K562 (cell line): ENCODE results near the gene TTC23L. TPM values are rescaled to one million over a fixed set of nuclear protein-coding genes. Genes with fewer than 3 reads are reported as not detected.

Experiments
- ATAC-seq: fragments of 200-7000 bp; cut with Tn5 transposase; 3 replicates; pipeline ENCODE4 v1.9.1; 2020; ENCODE audit warnings: moderate library complexity
- BruUV-seq: library from RNA; stranded (reverse); fragments of 400-500 nt; replicated peaks from 2 replicates; lab custom pipeline; 2021; lab: Mats Ljungman, UMichigan
- CTCF ChIA-PET: fragments of 300-600 bp; formaldehyde crosslinking; extraction: SDS; loops from one replicate; lab custom pipeline; 2021; ENCODE audit warnings: low intra/inter-chr PET ratio; lab: Yijun Ruan, JAX
- POLR2A ChIA-PET: fragments of 300-600, 350-650 bp; sonication (Branson Sonifier 250); formaldehyde crosslinking; extraction: SDS; loops from one replicate; lab custom pipeline; 2021; ENCODE audit warnings: antibody characterized with exemption, inconsistent platforms; lab: Yijun Ruan, JAX
- DNase-seq, 4 experiments: peaks; one replicate each; pipeline versions ENCODE4 v3.0.0 to v3.0.0-alpha.2; 2011 to 2018; ENCODE audit warnings: low spot score in 3 of 4, mixed read lengths in 3 of 4; ENCODE audit errors: extremely low read depth in 1 of 4
- FAIRE-seq: peaks from 2 replicates; lab custom pipeline; 2011; peaks lifted over from hg19 to GRCh38; lab: Jason Lieb, UNC
- H2AFZ ChIP-seq: 2 replicates; pipeline ENCODE4 v1.6.0; 2011; ENCODE audit warnings: low read depth, low read length, control low read depth, inconsistent platforms
- H3K27ac ChIP-seq: fragments of 200-600 bp; 3 replicates; pipeline ENCODE4 v1.8.0; 2011; ENCODE audit warnings: low read depth, mild to moderate bottlenecking, control low read depth, inconsistent platforms, low read length, moderate library complexity, mixed read lengths; ENCODE audit errors: extremely low read depth
- H3K27me3 ChIP-seq, 2 experiments: fragments of 300-600 bp in 1 of 2; 2 replicates in 1 of 2; 3 replicates in 1 of 2; pipeline versions ENCODE4 v1.6.0 to v1.8.0; 2011; ENCODE audit warnings: inconsistent platforms in 2 of 2, low read length in 2 of 2, mild to moderate bottlenecking in 1 of 2, mixed read lengths in 1 of 2, moderate library complexity in 1 of 2; ENCODE audit not compliant: control insufficient read depth in 2 of 2, insufficient read depth in 2 of 2
- H3K36me3 ChIP-seq: fragments of 300-600 bp; 3 replicates; pipeline ENCODE4 v1.8.0; 2011; ENCODE audit warnings: mild to moderate bottlenecking, low read length, inconsistent platforms; ENCODE audit not compliant: control insufficient read depth, insufficient read depth
- H3K4me1 ChIP-seq, 2 experiments: fragments of 200-600 bp in 1 of 2; replicated peaks in 1 of 2; 2 replicates in 1 of 2; 3 replicates in 1 of 2; pipeline versions ENCODE4 v1.5.1 to v1.8.0; 2011; ENCODE audit warnings: inconsistent platforms in 2 of 2, low read length in 2 of 2, mild to moderate bottlenecking in 1 of 2, mixed read lengths in 1 of 2, moderate library complexity in 1 of 2; ENCODE audit not compliant: control insufficient read depth in 2 of 2, insufficient read depth in 2 of 2
- H3K4me2 ChIP-seq: 2 replicates; pipeline ENCODE4 v1.6.1; 2011; ENCODE audit warnings: low read length, control low read depth, inconsistent platforms, mixed read lengths; ENCODE audit not compliant: insufficient read depth
- H3K4me3 ChIP-seq: fragments of 200-600 bp; sonication (generic), shearing (Covaris generic); 2 replicates; pipeline ENCODE4 v1.5.1; 2016; ENCODE audit warnings: control low read depth, inconsistent platforms
- H3K79me2 ChIP-seq: fragments of 200-600 bp; 3 replicates; pipeline ENCODE4 v1.8.0; 2011; ENCODE audit warnings: low read length, inconsistent platforms; ENCODE audit not compliant: control insufficient read depth, insufficient read depth
- H3K9ac ChIP-seq, 2 experiments: 2 replicates each; pipeline versions ENCODE4 v1.6.0 to v1.6.1; 2011; ENCODE audit warnings: low read depth in 2 of 2, low read length in 2 of 2, control low read depth in 1 of 2, inconsistent platforms in 1 of 2, mild to moderate bottlenecking in 1 of 2, mixed read lengths in 1 of 2; ENCODE audit not compliant: insufficient read depth in 1 of 2
- H3K9me1 ChIP-seq: one replicate; pipeline ENCODE4 v1.6.0; 2011; ENCODE audit warnings: inconsistent platforms, mild to moderate bottlenecking, low read length, moderate library complexity; ENCODE audit not compliant: control insufficient read depth, insufficient read depth
- H3K9me3 ChIP-seq: replicated peaks from 2 replicates; pipeline ENCODE4 v1.5.1; 2011; ENCODE audit warnings: low read depth, low read length, inconsistent platforms; ENCODE audit not compliant: control insufficient read depth, insufficient read depth
- H4K20me1 ChIP-seq: replicated peaks from 2 replicates; pipeline ENCODE4 v1.6.1; 2011; ENCODE audit warnings: low read length, inconsistent platforms, mixed read lengths; ENCODE audit not compliant: control insufficient read depth, insufficient read depth
- CREB1 ChIP-seq, 2 experiments: sonication (generic) in 1 of 2; formaldehyde crosslinking in 1 of 2; IDR thresholded peaks; 2 replicates each; pipeline versions ENCODE4 v1.6.1 to v1.8.0; 2012 to 2022; ENCODE audit warnings: inconsistent platforms in 1 of 2, mild to moderate bottlenecking in 1 of 2, missing genetic modification reagents in 1 of 2, moderate library complexity in 1 of 2
- DLX4 ChIP-seq: fragments of 250-450 bp; sonication (Bioruptor Pico); IDR thresholded peaks from 2 replicates; pipeline ENCODE4 v1.6.1; 2021; ENCODE audit warnings: mild to moderate bottlenecking
- FOSL1 ChIP-seq: fragments of 200-800 bp; sonication (Bioruptor generic); conservative IDR thresholded peaks from 2 replicates; pipeline ENCODE4 v1.6.1; 2016; ENCODE audit warnings: missing genetic modification characterization, missing compliant biosample characterization
- KDM4B ChIP-seq, 2 experiments: fragments of 450-650 bp in 1 of 2; sonication (generic) in 1 of 2; IDR thresholded peaks; 2 replicates each; pipeline ENCODE4 v1.6.1; 2016 to 2017; ENCODE audit warnings: borderline replicate concordance in 2 of 2, antibody characterized with exemption in 1 of 2, low read depth in 1 of 2, mild to moderate bottlenecking in 1 of 2
- NR1H2 ChIP-seq: sonication (generic); formaldehyde crosslinking; IDR thresholded peaks from 2 replicates; pipeline ENCODE4 v1.4.0; 2020; ENCODE audit warnings: mild to moderate bottlenecking, missing genetic modification reagents
- PTBP1 ChIP-seq: fragments of 200-400 bp; formaldehyde crosslinking; IDR thresholded peaks from 2 replicates; pipeline ENCODE4 v1.6.1; 2017; ENCODE audit warnings: low read depth, low read length
- RERE ChIP-seq: sonication (generic); formaldehyde crosslinking; IDR thresholded peaks from 2 replicates; pipeline ENCODE4 v1.8.0; 2023; ENCODE audit warnings: missing genetic modification reagents, mild to moderate bottlenecking, borderline replicate concordance
- SIN3B ChIP-seq: fragments of 450-650 bp; IDR thresholded peaks from 2 replicates; pipeline ENCODE4 v1.6.1; 2017; ENCODE audit warnings: low read depth, mild to moderate bottlenecking, moderate library complexity
- TBL1XR1 ChIP-seq, 2 experiments: IDR thresholded peaks; 2 replicates each; pipeline ENCODE4 v1.6.1; 2012; ENCODE audit warnings: improper control_type of control experiment in 2 of 2, low read length in 2 of 2, mild to moderate bottlenecking in 1 of 2
- ZFP30 ChIP-seq: fragments of 250-450 bp; sonication (Bioruptor Pico); IDR thresholded peaks from 2 replicates; pipeline ENCODE4 v1.8.0; 2022; ENCODE audit warnings: moderate library complexity, mild to moderate bottlenecking, inconsistent platforms, borderline replicate concordance
- ZNF3 ChIP-seq: fragments of 250-450 bp; sonication (Bioruptor Pico); IDR thresholded peaks from 2 replicates; pipeline ENCODE4 v1.5.0; 2021; ENCODE audit warnings: mild to moderate bottlenecking, moderate library complexity
- WGBS: fragments of 100-300 bp; shearing (Covaris generic); methylation state at CpG from one replicate; pipeline ENCODE4 v1.1.6; 2016; ENCODE audit warnings: low coverage, mixed read lengths; ENCODE audit not compliant: insufficient coverage; ENCODE audit errors: missing lambda C conversion rate; 5-methylcytosine and 5-hydroxymethylcytosine counted together
- in situ Hi-C: fragments of 300-500 bp; cut with MboI; formaldehyde crosslinking; loops from 4 replicates; pipeline ENCODE4 v1.15.0; 2018; ENCODE audit warnings: inconsistent platforms, mixed read lengths
- intact Hi-C: fragments of 100-400 bp; cut with micrococcal nuclease; formaldehyde crosslinking; loops from 2 replicates; pipeline ENCODE4 v1.14.2; 2022
- polyA plus RNA-seq, 8 experiments: library from polyadenylated mRNA; depleted of rRNA in 4 of 8; stranded (reverse) in 5 of 8; unstranded in 3 of 8; fragments of >200 nt; fragmentation: Nextera tagmentation in 2 of 8; fragmentation: Illumina TruSeq in 1 of 8; extraction: Ambion mirVana in 2 of 8; extraction: Trizol in 1 of 8; gene quantifications; 2 replicates each; pipeline versions ENCODE4 v1.2.1 to v1.2.3, GENCODE V29; 2011 to 2014; ENCODE audit warnings: inconsistent platforms in 1 of 8, missing spikeins in 1 of 8
- total RNA-seq, 7 experiments: library from RNA; depleted of rRNA in 6 of 7; stranded (reverse); fragments of >200 nt in 6 of 7; fragmentation: Illumina TruSeq in 2 of 7; extraction: Trizol in 2 of 7; gene quantifications; 2 replicates each; pipeline versions ENCODE4 v1.2.1 to v1.2.3, GENCODE V29; 2011 to 2021; ENCODE audit warnings: low replicate concordance in 1 of 7
- TF ChIP-seq, protein P1 (sequence below): fragments of 250-450 bp; sonication (Bioruptor Pico); IDR thresholded peaks from 2 replicates; pipeline ENCODE4 v1.8.0; 2022; ENCODE audit warnings: inconsistent platforms, mild to moderate bottlenecking, moderate library complexity, borderline replicate concordance
- TF ChIP-seq, protein P2 (sequence below): fragments of 450-650 bp; IDR thresholded peaks from 2 replicates; pipeline ENCODE4 v1.6.1; 2016; ENCODE audit warnings: borderline replicate concordance

The TTC23L gene
- total and polyA plus RNA-seq, 9 of the 15 experiments (the other 6 are each of a cell fraction or from before 2014, with no cell fraction given) = 0.03 to 0.32 (median 0.14) TPM; not detected in 2

GRCh38 chr5:34833090-34833489 is 5.9 kb upstream of the TTC23L start:
- Histone ChIP-seq H3K4me2 (no peak overlapping the region), H3K79me2 (no peaks in the 10 kb centered on the region), H3K4me3 (no peak overlapping the region), H3K27me3 (no peaks in the 10 kb centered on the region), H3K9me3 (no peaks in the 10 kb centered on the region), H3K9ac (no peak overlapping the region), H4K20me1 (no peaks in the 10 kb centered on the region), H3K27ac (no peak overlapping the region), H3K36me3 (peaks cover 27% of the 10 kb centered on the region; the same call in 2 of the 3 replicates), H3K9me1 (no peaks in the 10 kb centered on the region), H2AFZ (no peak overlapping the region), H3K4me1 (no peaks in the 10 kb centered on the region)
- in situ Hi-C loops = no loop called here
- ChIA-PET CTCF (no interaction called here), POLR2A (no interaction called here)
- DNase-seq (no peak), FAIRE-seq (no peak), ATAC-seq (no peak)
- no TSS peak for BruUV-seq
- WGBS = 35% methylated on average over 1 of the region's 1 CpG
- intact Hi-C loops = loop anchor here (5.0 kb wide), 1 partner anchor 64 kb away; no protein-coding TSS in a partner anchor
- TF ChIP-seq ZFP30 (CRISPR knock-in tag) = no peak
- no peak for TF ChIP-seq KDM4B (IDR thresholded peaks at IDR 0.05; ENCODE audit: borderline replicate concordance in 2 of 2, low read depth in 1 of 2)
- no peak for TF ChIP-seq FOSL1 (tag)
- TF ChIP-seq SIN3B = no peak
- TF ChIP-seq NR1H2 (CRISPR knock-in tag) = no peak
- TF ChIP-seq CREB1 (IDR thresholded peaks at IDR 0.05) = no peak
- TF ChIP-seq CREB1 (CRISPR knock-in tag; IDR thresholded peaks at IDR 0.05) = no peak
- TF ChIP-seq TBL1XR1 (IDR thresholded peaks at IDR 0.05; ENCODE audit: low read length in 2 of 2) = no peak
- no peak for TF ChIP-seq PTBP1
- no peak for TF ChIP-seq RERE (CRISPR knock-in tag)
- TF ChIP-seq, protein P1, sequence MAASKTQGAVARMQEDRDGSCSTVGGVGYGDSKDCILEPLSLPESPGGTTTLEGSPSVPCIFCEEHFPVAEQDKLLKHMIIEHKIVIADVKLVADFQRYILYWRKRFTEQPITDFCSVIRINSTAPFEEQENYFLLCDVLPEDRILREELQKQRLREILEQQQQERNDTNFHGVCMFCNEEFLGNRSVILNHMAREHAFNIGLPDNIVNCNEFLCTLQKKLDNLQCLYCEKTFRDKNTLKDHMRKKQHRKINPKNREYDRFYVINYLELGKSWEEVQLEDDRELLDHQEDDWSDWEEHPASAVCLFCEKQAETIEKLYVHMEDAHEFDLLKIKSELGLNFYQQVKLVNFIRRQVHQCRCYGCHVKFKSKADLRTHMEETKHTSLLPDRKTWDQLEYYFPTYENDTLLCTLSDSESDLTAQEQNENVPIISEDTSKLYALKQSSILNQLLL (CRISPR knock-in tag) = no peak
- no peak for TF ChIP-seq ZNF3 (CRISPR knock-in tag)
- no peak for TF ChIP-seq DLX4 (CRISPR knock-in tag)
- TF ChIP-seq, protein P2, sequence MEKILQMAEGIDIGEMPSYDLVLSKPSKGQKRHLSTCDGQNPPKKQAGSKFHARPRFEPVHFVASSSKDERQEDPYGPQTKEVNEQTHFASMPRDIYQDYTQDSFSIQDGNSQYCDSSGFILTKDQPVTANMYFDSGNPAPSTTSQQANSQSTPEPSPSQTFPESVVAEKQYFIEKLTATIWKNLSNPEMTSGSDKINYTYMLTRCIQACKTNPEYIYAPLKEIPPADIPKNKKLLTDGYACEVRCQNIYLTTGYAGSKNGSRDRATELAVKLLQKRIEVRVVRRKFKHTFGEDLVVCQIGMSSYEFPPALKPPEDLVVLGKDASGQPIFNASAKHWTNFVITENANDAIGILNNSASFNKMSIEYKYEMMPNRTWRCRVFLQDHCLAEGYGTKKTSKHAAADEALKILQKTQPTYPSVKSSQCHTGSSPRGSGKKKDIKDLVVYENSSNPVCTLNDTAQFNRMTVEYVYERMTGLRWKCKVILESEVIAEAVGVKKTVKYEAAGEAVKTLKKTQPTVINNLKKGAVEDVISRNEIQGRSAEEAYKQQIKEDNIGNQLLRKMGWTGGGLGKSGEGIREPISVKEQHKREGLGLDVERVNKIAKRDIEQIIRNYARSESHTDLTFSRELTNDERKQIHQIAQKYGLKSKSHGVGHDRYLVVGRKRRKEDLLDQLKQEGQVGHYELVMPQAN = no peak
